Measurements from ENCODE around the gene HOATZ.

DNA sequence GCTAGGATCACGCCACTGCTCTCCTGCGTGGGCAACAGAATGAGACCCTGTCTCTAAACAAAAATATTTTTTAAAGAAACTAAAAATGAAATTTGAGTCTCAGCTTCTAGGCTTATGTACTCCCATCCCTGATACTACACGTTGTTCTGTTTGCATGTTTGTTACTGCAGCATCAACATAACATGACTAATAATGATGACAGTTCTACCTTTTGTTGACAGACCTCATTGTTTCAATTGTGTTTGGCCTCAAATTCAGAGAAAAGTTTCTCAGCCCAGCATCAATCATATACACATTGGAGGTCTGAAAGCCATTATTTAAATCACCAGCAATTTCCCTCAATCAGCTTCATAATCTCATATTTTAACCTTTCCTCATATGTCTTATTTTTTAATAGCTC is 46.7 kb downstream of the HOATZ start:
- TF ChIP-seq, protein P1, sequence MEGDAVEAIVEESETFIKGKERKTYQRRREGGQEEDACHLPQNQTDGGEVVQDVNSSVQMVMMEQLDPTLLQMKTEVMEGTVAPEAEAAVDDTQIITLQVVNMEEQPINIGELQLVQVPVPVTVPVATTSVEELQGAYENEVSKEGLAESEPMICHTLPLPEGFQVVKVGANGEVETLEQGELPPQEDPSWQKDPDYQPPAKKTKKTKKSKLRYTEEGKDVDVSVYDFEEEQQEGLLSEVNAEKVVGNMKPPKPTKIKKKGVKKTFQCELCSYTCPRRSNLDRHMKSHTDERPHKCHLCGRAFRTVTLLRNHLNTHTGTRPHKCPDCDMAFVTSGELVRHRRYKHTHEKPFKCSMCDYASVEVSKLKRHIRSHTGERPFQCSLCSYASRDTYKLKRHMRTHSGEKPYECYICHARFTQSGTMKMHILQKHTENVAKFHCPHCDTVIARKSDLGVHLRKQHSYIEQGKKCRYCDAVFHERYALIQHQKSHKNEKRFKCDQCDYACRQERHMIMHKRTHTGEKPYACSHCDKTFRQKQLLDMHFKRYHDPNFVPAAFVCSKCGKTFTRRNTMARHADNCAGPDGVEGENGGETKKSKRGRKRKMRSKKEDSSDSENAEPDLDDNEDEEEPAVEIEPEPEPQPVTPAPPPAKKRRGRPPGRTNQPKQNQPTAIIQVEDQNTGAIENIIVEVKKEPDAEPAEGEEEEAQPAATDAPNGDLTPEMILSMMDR (conservative IDR thresholded peaks at IDR 0.05 in 1 of 2, IDR thresholded peaks at IDR 0.05 in 1 of 2; ENCODE audit: low read depth in 1 of 2, low read length in 2 of 2): no peak
- TF ChIP-seq EZH2 (IDR thresholded peaks at IDR 0.05; ENCODE audit: low read length, missing control alignments): no peak

Data from fibroblast of lung (primary cell).